Activated CD4-positive, alpha-beta memory T cell treated with anti-CD3 and anti-CD28 coated beads for 36 hours (primary cell): Measurements from ENCODE around the gene ROBO4. TPM values are rescaled to one million over a fixed set of nuclear protein-coding genes. Genes with fewer than 3 reads are reported as not detected.

Source experiments
- CTCF ChIA-PET: fragments of 350-600 bp; sonication (Branson Sonifier 250); formaldehyde crosslinking; loops from one replicate; lab custom pipeline; 2021; ENCODE audit warnings: antibody characterized with exemption, inconsistent platforms; lab: Charles Lee
- POLR2A ChIA-PET: fragments of 350-600 bp; sonication (Branson Sonifier 250); formaldehyde crosslinking; loops from one replicate; lab custom pipeline; 2021; ENCODE audit warnings: antibody characterized with exemption; lab: Charles Lee
- DNase-seq: peaks from one replicate; pipeline ENCODE4 v3.0.0-alpha.2; 2020
- H3K27ac Mint-ChIP-seq: one replicate; pipeline ENCODE4 v1.8.0; 2021; ENCODE audit warnings: mixed read lengths
- H3K27me3 Mint-ChIP-seq: one replicate; pipeline ENCODE4 v1.8.0; 2021; ENCODE audit warnings: mixed read lengths
- H3K36me3 Mint-ChIP-seq: one replicate; pipeline ENCODE4 v1.8.0; 2021; ENCODE audit warnings: mixed read lengths
- H3K4me1 Mint-ChIP-seq: one replicate; pipeline ENCODE4 v1.8.0; 2021; ENCODE audit warnings: low read depth, mixed read lengths
- H3K4me3 Mint-ChIP-seq: one replicate; pipeline ENCODE4 v1.8.0; 2021; ENCODE audit warnings: mild to moderate bottlenecking, mixed read lengths
- H3K9me3 Mint-ChIP-seq: one replicate; pipeline ENCODE4 v1.8.0; 2021; ENCODE audit warnings: mixed read lengths
- intact Hi-C: fragments of 100-400 bp; cut with micrococcal nuclease; formaldehyde crosslinking; loops from one replicate; pipeline ENCODE4 v1.15.1; 2023
- total RNA-seq, 2 experiments: library from RNA; stranded (reverse); gene quantifications; one replicate each; pipeline ENCODE4 v1.2.3, GENCODE V29; 2021

ROBO4 gene
- total RNA-seq, 2 experiments from 2014 or later = not detected

- POLR2A ChIA-PET = no interaction called here
- CTCF ChIA-PET = no interaction called here
Measured at GRCh38 chr11:124894606-124895430, 2.8 kb downstream of the ROBO4 start.

GRCh38 chr11:124893781-124894401 is 3.8 kb downstream of the ROBO4 start:
- no peak overlapping the region for H3K4me3 Mint-ChIP-seq
- DNase-seq = no peak
- H3K27ac Mint-ChIP-seq = no peak overlapping the region
- no peaks in the 10 kb centered on the region for H3K27me3 Mint-ChIP-seq
- H3K36me3 Mint-ChIP-seq = no peaks in the 10 kb centered on the region
- intact Hi-C loops = no loop called here
- POLR2A ChIA-PET = no interaction called here
- no peaks in the 10 kb centered on the region for H3K9me3 Mint-ChIP-seq
- peaks cover 2% of the 10 kb centered on the region for H3K4me1 Mint-ChIP-seq
- CTCF ChIA-PET = no interaction called here

More at GRCh38 chr11:124894606-124895430, 2.8 kb downstream of the ROBO4 start:
- peaks cover 2% of the 10 kb centered on the region for H3K4me1 Mint-ChIP-seq
- no peaks in the 10 kb centered on the region for H3K27me3 Mint-ChIP-seq
- no peaks in the 10 kb centered on the region for H3K9me3 Mint-ChIP-seq
- H3K27ac Mint-ChIP-seq = no peak overlapping the region
- no peak for DNase-seq
- H3K4me3 Mint-ChIP-seq = no peak overlapping the region
- intact Hi-C loops = no loop called here
- no peaks in the 10 kb centered on the region for H3K36me3 Mint-ChIP-seq

- POLR2A ChIA-PET = no interaction called here
- Mint-ChIP-seq H3K9me3 (no peaks in the 10 kb centered on the region), H3K4me1 (peaks cover 2% of the 10 kb centered on the region), H3K36me3 (no peaks in the 10 kb centered on the region), H3K27ac (no peak overlapping the region), H3K27me3 (peaks cover 4% of the 10 kb centered on the region), H3K4me3 (no peak overlapping the region)
- intact Hi-C loops = no loop called here
- no peak for DNase-seq
- CTCF ChIA-PET = interaction anchor here (2.5 kb wide), 1 partner anchor 17 kb away, joined by 10 read pairs; no protein-coding TSS in a partner anchor
Measured at GRCh38 chr11:124892750-124893454, 4.8 kb downstream of the ROBO4 start.

GRCh38 chr11:124892146-124892545 is 5.5 kb downstream of the ROBO4 start:
- H3K9me3 Mint-ChIP-seq = no peaks in the 10 kb centered on the region
- no peaks in the 10 kb centered on the region for H3K36me3 Mint-ChIP-seq
- POLR2A ChIA-PET = no interaction called here
- CTCF ChIA-PET = interaction anchor here (2.5 kb wide), 1 partner anchor 16 kb away, joined by 10 read pairs; no protein-coding TSS in a partner anchor
- no peak overlapping the region for H3K27ac Mint-ChIP-seq
- H3K4me1 Mint-ChIP-seq = no peaks in the 10 kb centered on the region
- peaks cover 5% of the 10 kb centered on the region for H3K27me3 Mint-ChIP-seq
- DNase-seq = no peak
- intact Hi-C loops = no loop called here
- no peak overlapping the region for H3K4me3 Mint-ChIP-seq

- ChIA-PET CTCF (interaction anchor here (0.6 to 2.5 kb wide), 2 partner anchors 15 to 147 kb away, joined by 3 to 10 read pairs; no protein-coding TSS in a partner anchor), POLR2A (no interaction called here)
- intact Hi-C loops = no loop called here
- Mint-ChIP-seq H3K36me3 (no peaks in the 10 kb centered on the region), H3K27me3 (peaks cover 5% of the 10 kb centered on the region), H3K4me3 (no peak overlapping the region), H3K27ac (no peak overlapping the region), H3K4me1 (no peaks in the 10 kb centered on the region), H3K9me3 (no peaks in the 10 kb centered on the region)
- DNase-seq = no peak
Measured at GRCh38 chr11:124891373-124891861, 6.2 kb downstream of the ROBO4 start.

GRCh38 chr11:124890683-124891372 is 6.8 kb downstream of the ROBO4 start:
- ChIA-PET POLR2A (no interaction called here), CTCF (interaction anchor here (0.6 to 2.5 kb wide), 3 partner anchors 14 to 251 kb away, joined by 3 to 10 read pairs (median 3); no protein-coding TSS in a partner anchor)
- H3K36me3 Mint-ChIP-seq = no peaks in the 10 kb centered on the region
- no peaks in the 10 kb centered on the region for H3K9me3 Mint-ChIP-seq
- no peak overlapping the region for H3K4me3 Mint-ChIP-seq
- DNase-seq = no peak
- peaks cover 8% of the 10 kb centered on the region for H3K27me3 Mint-ChIP-seq
- H3K27ac Mint-ChIP-seq = no peak overlapping the region
- no peaks in the 10 kb centered on the region for H3K4me1 Mint-ChIP-seq
- intact Hi-C loops = no loop called here

GRCh38 chr11:124890151-124890550 is 7.5 kb downstream of the ROBO4 start:
- no peaks in the 10 kb centered on the region for H3K36me3 Mint-ChIP-seq
- H3K27me3 Mint-ChIP-seq = peaks cover 10% of the 10 kb centered on the region
- intact Hi-C loops = no loop called here
- H3K4me1 Mint-ChIP-seq = no peaks in the 10 kb centered on the region
- H3K4me3 Mint-ChIP-seq = no peak overlapping the region
- H3K9me3 Mint-ChIP-seq = no peaks in the 10 kb centered on the region
- CTCF ChIA-PET = interaction anchor here (1.4 kb wide), 1 partner anchor 252 kb away, joined by 3 read pairs; no protein-coding TSS in a partner anchor
- DNase-seq = no peak
- no peak overlapping the region for H3K27ac Mint-ChIP-seq
- POLR2A ChIA-PET = no interaction called here

GRCh38 chr11:124889191-124890091 is 8.2 kb downstream of the ROBO4 start:
- intact Hi-C loops = no loop called here
- H3K9me3 Mint-ChIP-seq = no peaks in the 10 kb centered on the region
- no peak for DNase-seq
- CTCF ChIA-PET = interaction anchor here (1.2 to 1.4 kb wide), 2 partner anchors 23 to 253 kb away, joined by 3 to 5 read pairs; no protein-coding TSS in a partner anchor
- peaks cover 10% of the 10 kb centered on the region for H3K27me3 Mint-ChIP-seq
- H3K4me1 Mint-ChIP-seq = no peaks in the 10 kb centered on the region
- H3K27ac Mint-ChIP-seq = no peak overlapping the region
- H3K4me3 Mint-ChIP-seq = no peak overlapping the region
- POLR2A ChIA-PET = no interaction called here
- H3K36me3 Mint-ChIP-seq = no peaks in the 10 kb centered on the region

GRCh38 chr11:124887667-124888013 is 10.0 kb downstream of the ROBO4 start:
- no peak overlapping the region for H3K27ac Mint-ChIP-seq
- H3K4me3 Mint-ChIP-seq = no peak overlapping the region
- POLR2A ChIA-PET = no interaction called here
- H3K4me1 Mint-ChIP-seq = no peaks in the 10 kb centered on the region
- no peak for DNase-seq
- H3K9me3 Mint-ChIP-seq = no peaks in the 10 kb centered on the region
- CTCF ChIA-PET = interaction anchor here (1.1 kb wide), 1 partner anchor 11 kb away, joined by 3 read pairs; no protein-coding TSS in a partner anchor
- peaks cover 10% of the 10 kb centered on the region for H3K27me3 Mint-ChIP-seq
- H3K36me3 Mint-ChIP-seq = no peaks in the 10 kb centered on the region
- intact Hi-C loops = no loop called here

- ChIA-PET CTCF (interaction anchor here (1.1 kb wide), 1 partner anchor 11 kb away, joined by 4 read pairs; no protein-coding TSS in a partner anchor), POLR2A (no interaction called here)
- H3K36me3 Mint-ChIP-seq = no peaks in the 10 kb centered on the region
- no peaks in the 10 kb centered on the region for H3K4me1 Mint-ChIP-seq
- no peaks in the 10 kb centered on the region for H3K9me3 Mint-ChIP-seq
- DNase-seq = no peak
- H3K27me3 Mint-ChIP-seq = peaks cover 10% of the 10 kb centered on the region
- intact Hi-C loops = no loop called here
- no peak overlapping the region for H3K27ac Mint-ChIP-seq
- no peak overlapping the region for H3K4me3 Mint-ChIP-seq
Measured at GRCh38 chr11:124886978-124887666, 10.5 kb downstream of the ROBO4 start.
